Esophagus squamous epithelium (tissue), 5 donors: ENCODE results near the gene TMEM127. TPM values are rescaled to one million over a fixed set of nuclear protein-coding genes. Genes with fewer than 3 reads are reported as not detected.
"Not testable (repeated sequence)": the region's sequence is repeated elsewhere in the genome, so short reads cannot be mapped to it uniquely, and the experiment has no call there.

Experiments
- DNase-seq: peaks from one replicate; lab custom pipeline; 2025; lab: John Stamatoyannopoulos, UW
- H3K27ac ChIP-seq, 4 donors: fragments of 200-600 bp; sonication (generic); one replicate each; pipeline ENCODE4 v1.5.1; 2016 to 2019; ENCODE audit warnings: mild to moderate bottlenecking in 1 of 4
- H3K27me3 ChIP-seq, 4 donors: fragments of 200-600 bp; sonication (generic); 1 replicate in 3 of 4; 2 replicates in 1 of 4; pipeline versions ENCODE4 v1.5.1 to v1.6.0; 2017 to 2021; ENCODE audit warnings: antibody characterized with exemption in 1 of 4
- H3K36me3 ChIP-seq, 3 donors: fragments of 200-600 bp; sonication (generic); one replicate each; pipeline ENCODE4 v1.5.1; 2016 to 2019
- H3K4me1 ChIP-seq, 3 donors: fragments of 200-600 bp; sonication (generic); one replicate each; pipeline ENCODE4 v1.5.1; 2017 to 2019
- H3K4me3 ChIP-seq, 4 donors: fragments of 200-600 bp; sonication (generic); 1 replicate in 3 of 4; 2 replicates in 1 of 4; pipeline ENCODE4 v1.5.1; 2016 to 2019; ENCODE audit warnings: mild to moderate bottlenecking in 2 of 4, moderate library complexity in 1 of 4
- H3K9me3 ChIP-seq, 3 donors: fragments of 200-600 bp; sonication (generic); one replicate each; pipeline ENCODE4 v1.5.1; 2016 to 2019
- CTCF ChIP-seq, 6 experiments: fragments of 450-650 bp in 4 of 6; fragments of 200-600 bp in 2 of 6; sonication (generic) in 2 of 6; IDR thresholded peaks; one replicate each; pipeline ENCODE4 v1.5.1; 2016 to 2019; ENCODE audit warnings: antibody characterized with exemption in 6 of 6, mild to moderate bottlenecking in 4 of 6, moderate library complexity in 4 of 6
- POLR2A ChIP-seq, 4 donors: fragments of 450-650 bp; IDR thresholded peaks; one replicate each; pipeline ENCODE4 v1.6.1; 2017; ENCODE audit warnings: antibody characterized with exemption in 4 of 4, mild to moderate bottlenecking in 4 of 4, moderate library complexity in 3 of 4
- WGBS, 2 donors: methylation state at CpG; one replicate each; pipeline ENCODE4 v1.1.5; 2018; 5-methylcytosine and 5-hydroxymethylcytosine counted together
- intact Hi-C: fragments of 100-400 bp; cut with DNase I; formaldehyde crosslinking; loops from one replicate; pipeline ENCODE4 v1.15.0; 2022
- total RNA-seq, 4 donors: library from RNA; depleted of rRNA; stranded (reverse); fragments of >200 nt; gene quantifications; one replicate each; pipeline ENCODE4 v1.1.0, GENCODE V29; 2016
- donor health status: DM: yes; HTN: yes; CAD: no.

TMEM127 gene
- total RNA-seq, 4 donors from 2014 or later: 26.0 to 45.9 (median 30.5) TPM

DNA sequence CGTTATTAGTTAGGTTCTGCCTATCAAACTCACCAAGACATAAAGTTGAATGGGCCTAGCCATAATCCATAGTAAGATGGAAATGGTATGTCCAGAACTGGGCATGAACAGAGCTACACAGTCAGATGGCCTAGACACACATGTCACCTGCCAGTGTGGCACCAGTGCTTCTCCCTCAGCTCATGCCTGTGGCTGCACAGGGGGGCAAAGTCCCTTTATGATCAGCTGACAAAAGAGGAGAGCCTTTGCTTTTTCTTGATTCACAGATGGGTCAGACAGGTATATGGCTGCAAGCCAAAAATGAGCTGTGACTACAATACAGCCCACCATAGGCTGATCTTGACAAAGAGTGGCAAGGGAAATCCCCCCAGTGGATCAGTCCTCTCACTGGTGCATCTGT lies 28.9 kb downstream of the TMEM127 start:
- no peak for DNase-seq
- H3K4me3 ChIP-seq: no peak overlapping the region
- 100% methylated on average over 1 of the region's 1 CpG for WGBS, 2 donors
- intact Hi-C loops: no loop called here
- H3K27me3 ChIP-seq: no peaks in the 10 kb centered on the region
- H3K27ac ChIP-seq: no peak overlapping the region
- no peak for TF ChIP-seq POLR2A (IDR thresholded peaks at IDR 0.05)
- TF ChIP-seq CTCF (IDR thresholded peaks at IDR 0.05): no peak
- no peaks in the 10 kb centered on the region for H3K9me3 ChIP-seq
- peaks cover 0 to 33% (median 0%) of the 10 kb centered on the region in 3 donors for H3K36me3 ChIP-seq
- peaks cover 0 to 16% (median 7%) of the 10 kb centered on the region in 3 donors for H3K4me1 ChIP-seq

- H3K9me3 ChIP-seq: no peaks in the 10 kb centered on the region
- TF ChIP-seq POLR2A (IDR thresholded peaks at IDR 0.05) (no peak), CTCF (IDR thresholded peaks at IDR 0.05) (peak in 1 of 6 experiments; percentile 8)
- H3K36me3 ChIP-seq: peaks cover 0 to 13% (median 0%) of the 10 kb centered on the region in 3 donors
- WGBS, 2 donors: 61 to 64% methylated on average over 2 to 4 of the region's 4 CpGs
- no peak overlapping the region for H3K4me3 ChIP-seq
- intact Hi-C loops: no loop called here
- no peaks in the 10 kb centered on the region for H3K27me3 ChIP-seq
- no peaks in the 10 kb centered on the region for H3K4me1 ChIP-seq
- DNase-seq: no peak
- no peak overlapping the region for H3K27ac ChIP-seq
Measured at GRCh38 chr2:96233880-96234316, 31.9 kb downstream of the TMEM127 start.

DNA sequence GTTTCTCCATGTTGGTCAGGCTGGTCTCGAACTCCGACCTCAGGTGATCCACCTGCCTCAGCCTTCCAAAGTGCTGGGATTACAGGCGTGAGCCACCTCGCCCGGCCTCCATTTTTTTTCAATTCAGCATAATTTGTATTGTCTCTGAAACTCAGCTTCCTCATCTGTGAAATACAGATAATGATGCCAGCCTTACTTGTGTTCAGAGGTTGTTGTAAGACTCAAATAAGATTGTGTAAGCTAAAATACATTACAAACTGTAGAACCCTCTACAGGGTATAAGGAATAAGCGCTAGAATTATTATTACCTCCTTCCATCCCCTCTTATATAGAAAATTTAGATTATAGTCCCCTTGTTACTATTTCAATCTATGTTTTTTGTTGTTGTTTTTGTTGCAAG lies 32.4 kb downstream of the TMEM127 start:
- no peak overlapping the region for H3K27ac ChIP-seq
- TF ChIP-seq CTCF (IDR thresholded peaks at IDR 0.05): no peak
- TF ChIP-seq POLR2A (IDR thresholded peaks at IDR 0.05): no peak
- intact Hi-C loops: no loop called here
- H3K4me1 ChIP-seq: no peaks in the 10 kb centered on the region
- no peaks in the 10 kb centered on the region for H3K9me3 ChIP-seq
- peaks cover 0 to 10% (median 0%) of the 10 kb centered on the region in 3 donors for H3K36me3 ChIP-seq
- H3K4me3 ChIP-seq: no peak overlapping the region
- no peak for DNase-seq
- no peaks in the 10 kb centered on the region for H3K27me3 ChIP-seq
- 93 to 96% methylated on average over 6 of the region's 6 CpGs for WGBS, 2 donors

DNA sequence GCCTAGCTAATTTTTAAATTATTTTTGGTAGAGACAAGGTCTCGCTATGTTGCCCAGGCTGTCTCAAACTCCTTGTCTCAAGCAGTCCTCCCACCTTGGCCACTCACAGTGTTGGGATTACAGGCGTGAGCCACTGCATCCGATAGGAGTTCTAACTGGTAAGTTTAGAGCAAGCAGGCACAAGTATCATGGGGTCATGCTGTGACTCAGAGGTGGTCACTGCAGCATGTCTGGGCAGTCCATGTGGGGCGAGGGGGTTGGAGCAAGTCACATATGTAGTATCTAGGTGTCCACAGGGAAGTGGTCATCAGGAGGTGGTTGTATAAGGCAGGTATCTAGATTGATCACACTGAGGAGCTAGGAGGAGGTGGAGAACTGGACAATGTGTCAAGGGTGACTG lies 34.5 kb downstream of the TMEM127 start:
- Histone ChIP-seq H3K27ac (no peak overlapping the region), H3K4me3 (no peak overlapping the region), H3K4me1 (no peaks in the 10 kb centered on the region), H3K27me3 (no peaks in the 10 kb centered on the region), H3K36me3 (no peaks in the 10 kb centered on the region), H3K9me3 (no peaks in the 10 kb centered on the region)
- intact Hi-C loops: no loop called here
- no peak for TF ChIP-seq POLR2A (IDR thresholded peaks at IDR 0.05)
- WGBS, 2 donors: 79 to 81% methylated on average over 2 of the region's 4 CpGs
- DNase-seq: no peak

DNA sequence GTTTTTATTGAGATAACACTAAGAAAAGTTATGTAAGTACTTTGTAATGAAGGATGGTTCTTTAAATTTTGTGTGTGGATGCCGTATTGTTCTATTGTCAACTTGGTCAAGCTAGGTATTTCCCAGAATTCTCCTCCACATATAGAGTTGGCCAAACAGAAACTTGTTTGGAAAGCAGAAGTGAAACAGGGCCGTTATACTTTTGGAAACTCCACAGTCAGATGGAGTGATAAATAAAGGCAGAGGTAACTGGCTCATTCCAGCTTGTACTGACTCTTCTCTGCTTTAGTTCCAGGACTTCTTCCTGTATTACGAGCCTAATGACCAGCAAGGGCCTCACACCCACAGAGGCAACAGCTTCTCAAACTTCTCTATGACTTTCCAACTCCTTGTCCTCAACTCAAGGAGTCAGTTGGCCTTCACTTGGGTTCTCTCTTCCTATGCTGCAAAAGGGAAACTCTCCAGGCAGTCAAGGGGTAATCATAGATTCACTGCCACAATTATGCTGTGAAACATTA lies 40.7 kb downstream of the TMEM127 start:
- peak in 1 of 4 donors; percentile 33 for TF ChIP-seq POLR2A (IDR thresholded peaks at IDR 0.05)
- TF ChIP-seq CTCF (IDR thresholded peaks at IDR 0.05): no peak
- H3K27ac ChIP-seq: no peak overlapping the region
- no peaks in the 10 kb centered on the region for H3K9me3 ChIP-seq
- DNase-seq: no peak
- H3K36me3 ChIP-seq: no peaks in the 10 kb centered on the region
- intact Hi-C loops: no loop called here
- WGBS, 2 donors: 59 to 69% methylated on average over 3 of the region's 3 CpGs
- H3K4me3 ChIP-seq: no peak overlapping the region
- H3K4me1 ChIP-seq: no peaks in the 10 kb centered on the region
- no peaks in the 10 kb centered on the region for H3K27me3 ChIP-seq

- intact Hi-C loops, DNase-seq, H3K27me3 ChIP-seq, H3K4me3 ChIP-seq, H3K27ac ChIP-seq, H3K36me3 ChIP-seq, H3K9me3 ChIP-seq, H3K4me1 ChIP-seq: not testable (repeated sequence)
- 71% methylated on average over 1 of the region's 1 CpG for WGBS, 2 donors
Measured at GRCh38 chr2:96221106-96221505, 44.7 kb downstream of the TMEM127 start.

DNA sequence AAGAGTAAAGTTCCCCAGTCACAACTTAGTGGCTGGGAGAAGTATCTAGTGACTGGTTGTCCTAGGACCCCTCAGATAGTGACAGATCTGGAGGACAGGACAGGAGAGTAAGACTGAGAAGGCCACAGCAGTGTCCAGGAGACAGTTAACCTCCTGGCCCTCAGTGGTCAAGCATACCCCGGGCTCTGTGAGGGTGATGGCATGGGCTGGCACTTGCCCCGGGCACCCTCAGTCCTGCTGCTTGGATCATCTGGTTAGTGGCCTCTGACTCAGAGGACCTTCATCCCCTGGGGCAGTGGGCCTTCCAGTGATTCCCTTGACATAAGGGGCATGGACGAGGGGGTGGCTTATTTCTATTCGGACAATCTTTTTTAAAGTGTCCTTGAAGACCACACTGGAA lies 45.8 kb downstream of the TMEM127 start:
- not testable (repeated sequence) for H3K4me3 ChIP-seq
- 76 to 78% methylated on average over 4 of the region's 4 CpGs for WGBS, 2 donors

More for the DNA sequence above, 45.8 kb downstream of the TMEM127 start:
- H3K36me3 ChIP-seq, H3K9me3 ChIP-seq, H3K4me1 ChIP-seq, H3K27me3 ChIP-seq, intact Hi-C loops, DNase-seq, H3K27ac ChIP-seq: not testable (repeated sequence)
